HUES6 (cell line): Measurements from ENCODE around the gene TNFSF4.
"Not testable (repeated sequence)": the region's sequence is repeated elsewhere in the genome, so short reads cannot be mapped to it uniquely, and the experiment has no call there.

Experiments used
- H3K27ac ChIP-seq: 2 replicates; pipeline ENCODE4 v1.7.0; 2013; ENCODE audit warnings: low read depth, mild to moderate bottlenecking, low read length, inconsistent platforms
- H3K27me3 ChIP-seq: 2 replicates; pipeline ENCODE4 v1.6.1; 2013; ENCODE audit warnings: low read length; ENCODE audit not compliant: control insufficient read depth, insufficient read depth
- H3K36me3 ChIP-seq: 2 replicates; pipeline ENCODE4 v1.6.1; 2013; ENCODE audit warnings: low read length; ENCODE audit not compliant: control insufficient read depth, insufficient read depth
- H3K4me1 ChIP-seq: 2 replicates; pipeline ENCODE4 v1.6.1; 2013; ENCODE audit warnings: low read length; ENCODE audit not compliant: control insufficient read depth, insufficient read depth
- H3K4me3 ChIP-seq: 2 replicates; pipeline ENCODE4 v1.5.1; 2013; ENCODE audit warnings: low read depth, low read length
- H3K9ac ChIP-seq: one replicate; pipeline ENCODE4 v1.6.1; 2013; ENCODE audit warnings: mild to moderate bottlenecking, low read length
- H3K9me3 ChIP-seq: 2 replicates; pipeline ENCODE4 v1.6.1; 2013; ENCODE audit warnings: low read depth, low read length; ENCODE audit not compliant: control insufficient read depth, insufficient read depth

Gene TNFSF4

DNA sequence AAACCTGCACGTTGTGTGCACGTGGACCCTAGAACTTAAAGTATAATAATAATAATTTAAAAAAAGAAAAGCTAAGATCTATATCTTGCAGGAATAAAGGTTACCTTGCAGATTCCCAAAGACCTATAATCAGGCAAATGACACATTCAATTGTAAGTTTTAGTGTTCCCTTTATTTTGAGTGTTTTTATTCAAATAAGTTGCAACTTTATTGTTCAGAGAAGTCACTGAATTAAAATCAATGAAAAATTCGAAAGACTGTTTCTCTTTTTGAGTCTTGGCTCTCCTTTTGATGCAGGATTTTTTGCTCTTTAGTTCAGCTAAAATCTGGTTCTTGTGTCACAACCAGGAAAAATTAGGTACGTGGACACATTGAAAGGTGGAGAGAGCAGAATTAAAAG is 27.8 kb upstream of the TNFSF4 start:
- Histone ChIP-seq H3K9ac (no peak overlapping the region), H3K4me1 (no peaks in the 10 kb centered on the region), H3K36me3 (no peaks in the 10 kb centered on the region), H3K9me3 (no peaks in the 10 kb centered on the region), H3K27me3 (no peaks in the 10 kb centered on the region), H3K4me3 (no peak overlapping the region), H3K27ac (no peak overlapping the region)

GRCh38 chr1:173234434-173234833 is 27.3 kb upstream of the TNFSF4 start:
- not testable (repeated sequence) for H3K9me3 ChIP-seq

GRCh38 chr1:173229031-173229430 is 21.9 kb upstream of the TNFSF4 start:
- H3K9me3 ChIP-seq, H3K27me3 ChIP-seq, H3K4me1 ChIP-seq, H3K4me3 ChIP-seq, H3K27ac ChIP-seq, H3K9ac ChIP-seq, H3K36me3 ChIP-seq: not testable (repeated sequence)

More at GRCh38 chr1:173234434-173234833, 27.3 kb upstream of the TNFSF4 start:
- not testable (repeated sequence) for H3K9ac ChIP-seq, H3K36me3 ChIP-seq, H3K4me3 ChIP-seq, H3K27ac ChIP-seq, H3K4me1 ChIP-seq, H3K27me3 ChIP-seq

GRCh38 chr1:173224949-173225348 is 17.8 kb upstream of the TNFSF4 start:
- H3K36me3 ChIP-seq = no peaks in the 10 kb centered on the region
- peaks cover 7% of the 10 kb centered on the region for H3K9me3 ChIP-seq
- no peaks in the 10 kb centered on the region for H3K27me3 ChIP-seq
- H3K4me1 ChIP-seq = no peaks in the 10 kb centered on the region
- H3K4me3 ChIP-seq = no peak overlapping the region
- no peak overlapping the region for H3K27ac ChIP-seq
- no peak overlapping the region for H3K9ac ChIP-seq

GRCh38 chr1:173224280-173224892 is 17.3 kb upstream of the TNFSF4 start:
- no peaks in the 10 kb centered on the region for H3K36me3 ChIP-seq
- no peak overlapping the region for H3K27ac ChIP-seq
- H3K9me3 ChIP-seq = peaks cover 7% of the 10 kb centered on the region
- H3K27me3 ChIP-seq = no peaks in the 10 kb centered on the region
- H3K4me1 ChIP-seq = no peaks in the 10 kb centered on the region
- no peak overlapping the region for H3K4me3 ChIP-seq
- H3K9ac ChIP-seq = no peak overlapping the region

DNA sequence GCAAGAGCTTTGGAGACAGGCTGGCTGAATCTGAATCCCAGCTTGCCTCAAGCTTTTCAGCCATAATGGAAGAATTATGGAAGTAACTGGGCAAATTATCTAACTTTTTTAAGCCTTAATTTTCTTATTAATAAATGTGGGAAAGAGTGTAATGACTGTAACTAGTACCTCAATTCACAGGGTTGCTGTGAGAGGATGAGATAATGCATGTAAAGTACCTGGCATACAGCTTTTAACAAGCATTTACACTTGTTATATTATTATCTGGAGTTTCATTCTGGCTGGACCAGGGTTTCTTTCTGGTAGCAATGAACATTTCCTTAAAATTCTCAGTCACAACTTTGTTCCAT is 15.9 kb upstream of the TNFSF4 start:
- peaks cover 7% of the 10 kb centered on the region for H3K9me3 ChIP-seq
- H3K4me3 ChIP-seq = no peak overlapping the region
- no peak overlapping the region for H3K9ac ChIP-seq
- no peaks in the 10 kb centered on the region for H3K36me3 ChIP-seq
- no peaks in the 10 kb centered on the region for H3K27me3 ChIP-seq
- no peak overlapping the region for H3K27ac ChIP-seq
- no peaks in the 10 kb centered on the region for H3K4me1 ChIP-seq

DNA sequence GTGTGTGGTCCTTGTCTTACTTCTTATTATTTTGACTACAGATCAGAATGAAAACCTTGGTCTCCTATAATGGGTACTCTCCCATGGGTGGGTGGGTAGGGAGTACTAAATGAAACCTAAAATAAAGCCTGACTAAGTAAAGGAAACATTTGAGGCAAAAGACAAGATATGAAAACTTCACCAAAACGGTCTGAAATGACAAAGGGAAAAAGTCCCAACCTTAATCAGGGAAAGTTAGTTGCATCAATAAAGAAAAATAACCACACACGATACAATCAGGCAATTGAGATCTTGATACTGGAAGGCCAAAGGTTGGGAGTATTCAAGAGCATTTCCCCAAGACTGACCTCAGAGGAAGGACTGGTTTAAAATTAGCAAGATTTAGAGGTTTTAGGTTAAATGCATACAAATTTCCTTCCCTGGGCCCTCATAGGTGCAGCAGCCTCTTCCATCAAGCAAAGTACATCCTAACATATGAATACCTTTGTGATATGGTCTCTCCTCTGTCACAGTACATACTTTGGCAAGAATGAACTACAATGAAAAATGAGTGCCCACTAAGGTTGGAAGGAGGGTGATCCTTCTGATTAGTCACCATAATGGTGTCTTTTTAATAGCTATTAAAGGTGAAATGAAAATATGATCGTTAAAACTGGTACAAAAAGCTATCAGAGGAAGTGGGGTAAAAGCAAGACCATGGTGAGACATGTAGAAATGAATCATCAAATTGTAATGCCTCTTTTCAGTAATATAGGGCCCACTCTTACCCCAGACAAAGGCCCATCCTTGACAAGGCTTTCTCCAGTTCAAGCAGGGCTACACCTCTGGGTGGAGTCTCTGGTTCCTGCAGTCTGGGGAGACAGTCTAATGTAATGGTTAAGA is 15.3 kb upstream of the TNFSF4 start:
- Histone ChIP-seq H3K27ac (no peak overlapping the region), H3K36me3 (no peaks in the 10 kb centered on the region), H3K27me3 (no peaks in the 10 kb centered on the region), H3K9me3 (peaks cover under 1% of the 10 kb centered on the region; the same call in 1 of the 2 replicates), H3K9ac (no peak overlapping the region), H3K4me1 (no peaks in the 10 kb centered on the region), H3K4me3 (no peak overlapping the region)

DNA sequence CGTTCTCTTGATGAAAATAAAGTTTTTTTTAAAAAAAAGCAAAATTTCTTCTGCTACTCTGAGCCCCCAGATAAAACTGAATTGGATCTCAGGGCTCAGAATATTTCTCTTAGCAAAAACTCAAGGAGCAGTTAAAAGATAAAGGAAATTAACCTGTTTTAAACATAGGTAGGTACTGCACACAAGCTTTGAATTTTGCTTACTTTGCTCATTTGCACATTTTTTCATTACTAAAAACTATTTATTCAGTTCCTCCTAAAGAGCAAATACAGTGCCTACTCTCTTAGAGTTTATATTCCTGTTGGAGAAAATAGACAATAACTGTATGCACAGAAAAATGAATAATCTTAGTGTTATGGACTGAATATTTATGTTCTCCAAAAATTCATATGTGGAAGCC is 13.0 kb upstream of the TNFSF4 start:
- Histone ChIP-seq H3K27ac (no peak overlapping the region), H3K9ac (no peak overlapping the region), H3K36me3 (no peaks in the 10 kb centered on the region), H3K4me3 (no peak overlapping the region), H3K4me1 (no peaks in the 10 kb centered on the region), H3K27me3 (no peaks in the 10 kb centered on the region), H3K9me3 (no peaks in the 10 kb centered on the region)

DNA sequence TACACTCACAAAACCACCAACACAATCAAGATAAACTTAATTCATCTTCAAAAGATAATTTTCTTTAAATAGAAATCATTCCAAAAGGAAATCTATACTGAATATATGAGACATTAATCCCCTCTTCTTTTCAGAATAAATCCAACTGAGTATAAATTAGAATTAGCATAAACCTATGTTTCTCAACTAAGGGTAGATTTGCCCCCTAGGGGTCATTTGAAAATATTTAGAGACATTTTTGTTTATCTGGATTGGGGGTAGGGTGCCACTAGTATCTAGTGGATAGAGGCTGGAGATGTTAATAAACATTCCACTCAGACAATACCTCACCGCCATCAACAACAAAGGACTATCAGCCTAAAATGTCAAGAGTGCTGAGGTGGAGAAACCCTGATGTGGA is 6.5 kb upstream of the TNFSF4 start:
- Histone ChIP-seq H3K9ac (no peak overlapping the region), H3K27me3 (peaks cover 38% of the 10 kb centered on the region), H3K4me3 (no peak overlapping the region), H3K9me3 (no peaks in the 10 kb centered on the region), H3K4me1 (0 out of 2 replicates have a peak, but pooled peaks cover 2% of the 10 kb centered on the region), H3K27ac (no peak overlapping the region), H3K36me3 (no peaks in the 10 kb centered on the region)

DNA sequence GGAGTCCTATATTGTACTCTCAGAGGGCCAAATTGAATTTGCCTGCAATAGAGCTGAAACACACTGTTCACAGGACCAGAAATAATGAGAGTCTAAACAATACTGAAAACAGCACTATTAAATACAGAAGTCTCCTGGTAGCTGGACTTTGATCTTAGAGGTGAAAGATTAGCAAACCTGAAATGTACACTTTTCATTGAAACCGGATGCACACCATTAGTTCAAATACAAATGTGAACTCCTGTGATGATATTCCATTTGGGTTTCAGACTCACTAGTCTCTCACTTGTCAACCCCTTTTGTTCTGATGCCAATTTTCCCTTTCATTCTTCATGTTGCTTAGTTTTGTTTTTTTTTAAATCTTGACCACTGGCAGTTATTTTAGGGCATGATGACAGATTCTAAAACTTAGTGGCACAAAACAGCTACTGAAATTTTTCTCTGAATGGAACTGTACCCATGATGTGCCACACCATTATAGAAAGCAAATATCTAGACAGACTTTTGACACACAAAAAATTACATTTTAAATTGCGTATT is 5.9 kb upstream of the TNFSF4 start:
- H3K27ac ChIP-seq = no peak overlapping the region
- H3K9ac ChIP-seq = no peak overlapping the region
- H3K9me3 ChIP-seq = no peaks in the 10 kb centered on the region
- H3K4me1 ChIP-seq = 0 out of 2 replicates have a peak, but pooled peaks cover 2% of the 10 kb centered on the region
- no peaks in the 10 kb centered on the region for H3K36me3 ChIP-seq
- H3K4me3 ChIP-seq = no peak overlapping the region
- peaks cover 38% of the 10 kb centered on the region for H3K27me3 ChIP-seq

GRCh38 chr1:173210716-173211231 is 3.6 kb upstream of the TNFSF4 start:
- Histone ChIP-seq H3K4me3 (no peak overlapping the region), H3K4me1 (0 out of 2 replicates have a peak, but pooled peaks cover 2% of the 10 kb centered on the region), H3K27me3 (peaks cover 38% of the 10 kb centered on the region), H3K9ac (no peak overlapping the region), H3K36me3 (no peaks in the 10 kb centered on the region), H3K9me3 (no peaks in the 10 kb centered on the region), H3K27ac (no peak overlapping the region)
